ENCODE data around the gene QRICH1. TPM values are rescaled to one million over a fixed set of nuclear protein-coding genes. Genes with fewer than 3 reads are reported as not detected.

Gene QRICH1
- total RNA-seq, 1 donor = 75.3 TPM

DNA sequence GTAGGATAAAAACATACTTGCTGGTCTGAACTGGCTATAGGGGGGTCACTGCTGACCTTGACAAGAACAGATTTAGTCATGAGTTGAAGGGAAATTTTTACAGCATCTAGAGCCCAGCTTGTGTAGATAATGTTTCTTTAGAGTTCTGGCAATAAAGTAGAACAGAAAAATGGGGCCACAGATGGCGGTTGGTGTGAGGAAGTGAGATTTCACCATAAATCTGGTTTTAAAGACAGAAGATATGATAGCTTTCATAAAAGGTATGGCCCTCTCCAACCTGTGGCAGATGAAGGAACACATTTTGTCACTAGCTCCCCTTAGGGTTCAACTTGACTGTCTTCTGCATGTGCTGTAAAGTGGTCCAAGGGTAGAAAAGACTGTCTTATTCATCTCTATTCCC, 40.3 kb downstream of the QRICH1 start:
- DNase-seq (ENCODE audit: low read depth) = no peak
- TF ChIP-seq, protein P1, sequence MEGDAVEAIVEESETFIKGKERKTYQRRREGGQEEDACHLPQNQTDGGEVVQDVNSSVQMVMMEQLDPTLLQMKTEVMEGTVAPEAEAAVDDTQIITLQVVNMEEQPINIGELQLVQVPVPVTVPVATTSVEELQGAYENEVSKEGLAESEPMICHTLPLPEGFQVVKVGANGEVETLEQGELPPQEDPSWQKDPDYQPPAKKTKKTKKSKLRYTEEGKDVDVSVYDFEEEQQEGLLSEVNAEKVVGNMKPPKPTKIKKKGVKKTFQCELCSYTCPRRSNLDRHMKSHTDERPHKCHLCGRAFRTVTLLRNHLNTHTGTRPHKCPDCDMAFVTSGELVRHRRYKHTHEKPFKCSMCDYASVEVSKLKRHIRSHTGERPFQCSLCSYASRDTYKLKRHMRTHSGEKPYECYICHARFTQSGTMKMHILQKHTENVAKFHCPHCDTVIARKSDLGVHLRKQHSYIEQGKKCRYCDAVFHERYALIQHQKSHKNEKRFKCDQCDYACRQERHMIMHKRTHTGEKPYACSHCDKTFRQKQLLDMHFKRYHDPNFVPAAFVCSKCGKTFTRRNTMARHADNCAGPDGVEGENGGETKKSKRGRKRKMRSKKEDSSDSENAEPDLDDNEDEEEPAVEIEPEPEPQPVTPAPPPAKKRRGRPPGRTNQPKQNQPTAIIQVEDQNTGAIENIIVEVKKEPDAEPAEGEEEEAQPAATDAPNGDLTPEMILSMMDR (IDR thresholded peaks at IDR 0.05; ENCODE audit: insufficient read depth, low read length) = no peak
- no peak overlapping the region for H3K4me3 ChIP-seq (ENCODE audit: low read depth, low read length)

DNA sequence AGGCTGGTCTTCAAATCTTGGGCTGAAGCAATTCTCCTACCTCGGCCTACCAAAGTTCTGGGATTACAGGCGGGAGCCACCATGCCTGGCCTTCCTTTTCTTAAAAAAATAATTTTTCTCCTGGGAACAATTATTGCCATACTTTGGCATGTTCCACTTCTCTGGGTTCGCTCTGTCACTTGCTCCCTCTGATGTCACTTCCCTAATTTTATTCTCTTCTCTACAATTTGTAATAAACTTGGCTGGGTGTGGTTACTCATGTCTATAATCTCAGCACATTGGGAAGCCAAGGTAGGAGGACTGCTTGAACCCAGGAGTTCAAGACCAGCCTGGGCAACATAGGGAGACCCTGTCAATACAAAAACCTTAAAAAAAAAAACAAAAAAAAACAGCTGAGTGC, 58.6 kb downstream of the QRICH1 start:
- H3K4me3 ChIP-seq (ENCODE audit: low read depth, low read length) = no peak overlapping the region
- TF ChIP-seq, protein P1 (IDR thresholded peaks at IDR 0.05; ENCODE audit: insufficient read depth, low read length) = no peak
- DNase-seq (ENCODE audit: low read depth) = no peak

DNA sequence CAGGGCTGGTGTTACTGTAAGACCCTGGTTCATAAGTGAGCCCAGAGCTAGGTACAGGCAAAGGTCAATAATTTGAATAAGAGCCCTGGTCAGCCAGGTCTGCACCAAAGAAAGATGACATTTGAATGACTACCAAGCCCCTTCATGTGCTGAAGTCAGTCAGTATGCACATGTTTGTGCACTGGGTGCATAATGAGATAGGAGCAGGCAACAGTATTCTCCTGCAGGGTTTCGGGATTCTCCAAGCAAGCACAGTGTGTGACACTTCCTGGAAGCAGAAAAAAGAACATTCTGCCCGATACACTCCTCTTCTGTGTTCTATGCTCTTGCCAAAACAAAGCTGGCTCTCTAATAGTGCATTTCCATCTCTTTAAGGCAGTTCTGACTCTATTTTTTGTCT, 59.2 kb downstream of the QRICH1 start:
- TF ChIP-seq, protein P1 (IDR thresholded peaks at IDR 0.05; ENCODE audit: insufficient read depth, low read length) = no peak
- DNase-seq (ENCODE audit: low read depth) = no peak
- no peak overlapping the region for H3K4me3 ChIP-seq (ENCODE audit: low read depth, low read length)

DNA sequence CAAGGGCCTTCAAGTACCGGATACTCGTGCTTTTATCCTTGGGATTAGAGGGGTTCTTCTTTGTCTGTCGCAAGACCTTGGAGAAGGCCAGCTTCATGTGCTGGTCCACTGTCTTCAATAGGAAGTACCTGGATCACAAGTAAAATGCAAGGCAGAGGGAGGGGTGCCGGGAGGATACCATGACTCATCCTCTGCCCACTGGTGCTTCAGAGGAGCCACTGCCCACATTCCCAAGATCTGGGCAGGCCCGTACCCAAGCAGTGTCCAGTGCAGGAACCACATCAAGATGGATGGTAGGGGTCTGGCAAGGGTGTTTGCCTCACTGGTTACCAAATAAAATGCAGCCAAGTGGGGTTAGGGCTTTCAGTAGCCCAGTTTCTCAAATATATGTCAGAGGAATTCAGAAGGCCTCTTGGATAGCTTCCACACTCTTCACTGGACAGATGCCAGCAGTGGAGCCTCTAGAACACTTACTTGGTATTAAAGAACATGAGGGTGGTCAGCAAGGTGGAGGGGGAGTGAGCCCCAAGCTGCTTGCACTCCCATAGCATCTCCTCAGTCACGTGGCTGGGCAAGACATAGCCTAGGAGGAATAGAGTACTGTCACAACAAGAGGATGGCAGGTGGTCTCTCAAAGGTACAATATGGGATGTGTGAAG, 61.1 kb downstream of the QRICH1 start:
- H3K4me3 ChIP-seq (ENCODE audit: low read depth, low read length) = no peak overlapping the region
- TF ChIP-seq, protein P1 (IDR thresholded peaks at IDR 0.05; ENCODE audit: insufficient read depth, low read length) = no peak
- DNase-seq (ENCODE audit: low read depth) = no peak

- TF ChIP-seq, protein P1 (IDR thresholded peaks at IDR 0.05; ENCODE audit: insufficient read depth, low read length) = no peak
- no peak for DNase-seq (ENCODE audit: low read depth)
- no peak overlapping the region for H3K4me3 ChIP-seq (ENCODE audit: low read depth, low read length)
Observed at GRCh38 chr3:49030321-49030720, 63.5 kb downstream of the QRICH1 start.

- H3K4me3 ChIP-seq (ENCODE audit: low read depth, low read length) = peak overlapping the region; percentile 32
- TF ChIP-seq, protein P1 (IDR thresholded peaks at IDR 0.05; ENCODE audit: insufficient read depth, low read length) = no peak
- no peak for DNase-seq (ENCODE audit: low read depth)
Observed at GRCh38 chr3:49029563-49029884, 64.3 kb downstream of the QRICH1 start.
